Smooth muscle cell of bladder (primary cell): ENCODE results near the gene TREML4. TPM values are rescaled to one million over a fixed set of nuclear protein-coding genes. Genes with fewer than 3 reads are reported as not detected.

Source experiments
- total RNA-seq: library from RNA; depleted of rRNA; stranded (reverse); fragments of >200 nt; gene quantifications from 2 replicates; pipeline ENCODE4 v1.2.3, GENCODE V29; 2014

The TREML4 gene, protein sequence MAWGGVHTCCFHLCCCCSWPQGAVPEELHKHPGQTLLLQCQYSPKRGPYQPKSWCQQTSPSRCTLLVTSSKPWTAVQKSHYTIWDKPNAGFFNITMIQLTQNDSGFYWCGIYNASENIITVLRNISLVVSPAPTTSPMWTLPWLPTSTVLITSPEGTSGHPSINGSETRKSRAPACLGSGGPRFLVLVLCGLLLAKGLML
- total RNA-seq: 0.14 TPM in 1 of 2 replicates, not detected in the other

DNA sequence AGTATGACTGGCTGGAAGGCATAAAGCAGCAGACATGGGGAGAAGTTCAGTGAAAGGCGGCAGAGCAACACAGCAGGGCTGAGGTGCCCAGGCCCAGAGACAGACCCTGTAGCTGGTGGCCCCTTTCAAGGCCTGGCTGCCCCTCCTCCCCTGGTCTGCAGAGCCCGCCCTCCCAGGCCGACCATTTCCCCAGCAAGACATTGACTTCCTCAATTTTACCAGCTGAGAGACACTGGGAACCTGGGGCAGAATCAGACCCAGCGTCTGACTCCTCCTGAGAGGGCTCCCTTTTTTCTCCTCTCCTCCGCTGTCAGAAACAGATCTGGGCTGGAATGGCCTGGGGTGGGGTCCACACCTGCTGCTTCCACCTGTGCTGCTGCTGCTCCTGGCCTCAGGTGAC lies at the start of gene TREML4:
TSS of gene TREML4 (plus strand) at position 254 of the 400 bp plus-strand sequence. CDS start at position 333, 79 bp downstream.

DNA sequence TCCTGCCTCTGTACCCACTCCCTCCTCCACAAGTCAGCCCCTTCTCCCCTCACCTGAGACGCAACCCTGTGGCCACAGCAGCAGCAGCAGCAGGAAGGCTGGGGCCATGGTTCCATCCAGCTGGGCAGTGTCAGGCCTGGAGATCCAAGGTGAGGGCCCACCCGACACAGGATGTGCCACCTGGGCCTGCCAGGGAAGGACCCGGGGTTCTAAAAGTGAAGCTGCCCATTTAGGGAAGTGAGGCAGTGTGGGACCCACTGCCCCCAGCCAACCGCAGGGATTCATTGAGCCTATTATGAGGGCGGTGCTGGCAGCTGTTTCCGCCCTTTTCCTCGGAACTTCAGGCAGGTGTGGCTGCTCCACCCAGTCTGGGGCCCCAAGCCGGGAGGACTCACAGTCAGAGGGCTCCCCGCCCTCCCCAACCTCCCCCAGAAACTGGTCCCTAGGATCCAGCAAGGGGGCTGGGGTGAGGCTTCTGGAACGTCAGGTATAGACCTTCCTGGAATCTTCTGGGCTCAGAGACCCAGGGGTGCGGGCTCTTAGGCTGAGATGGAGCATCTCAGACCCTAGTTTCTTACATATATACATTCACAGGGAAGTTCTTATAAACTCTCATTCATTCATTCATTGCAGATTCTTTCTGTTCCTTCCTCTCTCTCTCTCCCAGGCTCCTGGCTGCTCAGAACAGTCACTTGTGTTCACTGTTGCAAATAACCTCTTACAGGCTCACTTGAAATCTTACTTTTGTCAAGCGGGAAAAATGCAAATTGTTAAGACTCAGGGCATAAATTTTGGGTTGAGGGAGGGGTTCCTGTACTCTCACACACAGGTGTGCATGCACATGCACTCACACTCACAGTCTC lies 27.0 kb upstream of the TREML4 start, which contains the start of gene TREML2:
TSS of gene TREML2 (minus strand) at position 249 of the 863 bp plus-strand sequence. CDS start at position 108, 141 bp downstream.

GRCh38 chr6:41286544-41287346 lies 58.6 kb downstream of the TREML4 start, which contains the start of gene TREM1:
Gene TREM1 (minus strand): TSS chr6:41286682. CDS start chr6:41286655, 27 bp downstream.

Other genes with a start within 250 kb of the TREML4 start
- gene UNC5CL, start 189.1 kb upstream of the TREML4 start, total RNA-seq: under 0.01 and 0.09 TPM in 2 replicates
- not detected in 2 replicates for gene TSPO2, start 185.9 kb upstream of the TREML4 start, total RNA-seq
- not detected in 2 replicates for gene APOBEC2, start 175.1 kb upstream of the TREML4 start, total RNA-seq
- gene OARD1, start 156.0 kb upstream of the TREML4 start, total RNA-seq: 9.1 and 9.4 TPM in 2 replicates
- 10.4 and 11.4 TPM in 2 replicates for gene NFYA, start 155.4 kb upstream of the TREML4 start, total RNA-seq
- gene TREML1, start 74.0 kb upstream of the TREML4 start, total RNA-seq: not detected in 2 replicates
- 0.28 and 0.57 TPM in 2 replicates for gene TREM2, start 65.2 kb upstream of the TREML4 start, total RNA-seq
- gene TREML2, start 27.2 kb upstream of the TREML4 start, total RNA-seq: not detected in 2 replicates
- gene TREM1, start 58.3 kb downstream of the TREML4 start, total RNA-seq: 2.7 and 3.4 TPM in 2 replicates
- not detected in 2 replicates for gene NCR2, start 107.3 kb downstream of the TREML4 start, total RNA-seq